ENCODE data around the gene GRIN2A. TPM values are rescaled to one million over a fixed set of nuclear protein-coding genes. Genes with fewer than 3 reads are reported as not detected.

GRIN2A gene
- total and polyA plus RNA-seq, 2 donors (not counting 3 experiments of a cell fraction or from before 2014, with no cell fraction given), result not detected

- FAIRE-seq, result no peak
- intact Hi-C loops (cut with micrococcal nuclease), result no loop called here
- BruUV-seq (replicated peaks), result no TSS peak
- H3K79me2 ChIP-seq (ENCODE audit: control insufficient read depth, insufficient read depth, low read length), result no peaks in the 10 kb centered on the region
- no peaks in the 10 kb centered on the region for H3K9me3 ChIP-seq (replicated peaks; ENCODE audit: control insufficient read depth, insufficient read depth, low read length)
- H3K4me3 ChIP-seq (replicated peaks in 1 of 3; ENCODE audit: insufficient read depth in 1 of 3, low read depth in 1 of 3, low read length in 3 of 3), result no peak overlapping the region
- no peak for DNase-seq (ENCODE audit: low read depth, low spot score)
- TF ChIP-seq JUN (IDR thresholded peaks at IDR 0.05; ENCODE audit: borderline replicate concordance, insufficient read depth, insufficient read length, low read depth) (no peak), POLR2A (IDR thresholded peaks at IDR 0.05; ENCODE audit: low read depth, low read length) (no peak), FOS (IDR thresholded peaks at IDR 0.05; ENCODE audit: borderline replicate concordance, insufficient read depth, low read length) (no peak), POLR2AphosphoS5 (IDR thresholded peaks at IDR 0.05; ENCODE audit: insufficient read depth, low read depth, low read length) (no peak), EZH2 (IDR thresholded peaks at IDR 0.05; ENCODE audit: borderline replicate concordance, low read depth, low read length, severe bottlenecking) (no peak), MYC (IDR thresholded peaks at IDR 0.05; ENCODE audit: low read depth, low read length) (no peak), GATA2 (IDR thresholded peaks at IDR 0.05; ENCODE audit: insufficient read depth, insufficient read length, low read depth, low read length) (no peak), MAX (IDR thresholded peaks at IDR 0.05; ENCODE audit: insufficient read depth, insufficient read length) (no peak)
- TF ChIP-seq, protein P1, sequence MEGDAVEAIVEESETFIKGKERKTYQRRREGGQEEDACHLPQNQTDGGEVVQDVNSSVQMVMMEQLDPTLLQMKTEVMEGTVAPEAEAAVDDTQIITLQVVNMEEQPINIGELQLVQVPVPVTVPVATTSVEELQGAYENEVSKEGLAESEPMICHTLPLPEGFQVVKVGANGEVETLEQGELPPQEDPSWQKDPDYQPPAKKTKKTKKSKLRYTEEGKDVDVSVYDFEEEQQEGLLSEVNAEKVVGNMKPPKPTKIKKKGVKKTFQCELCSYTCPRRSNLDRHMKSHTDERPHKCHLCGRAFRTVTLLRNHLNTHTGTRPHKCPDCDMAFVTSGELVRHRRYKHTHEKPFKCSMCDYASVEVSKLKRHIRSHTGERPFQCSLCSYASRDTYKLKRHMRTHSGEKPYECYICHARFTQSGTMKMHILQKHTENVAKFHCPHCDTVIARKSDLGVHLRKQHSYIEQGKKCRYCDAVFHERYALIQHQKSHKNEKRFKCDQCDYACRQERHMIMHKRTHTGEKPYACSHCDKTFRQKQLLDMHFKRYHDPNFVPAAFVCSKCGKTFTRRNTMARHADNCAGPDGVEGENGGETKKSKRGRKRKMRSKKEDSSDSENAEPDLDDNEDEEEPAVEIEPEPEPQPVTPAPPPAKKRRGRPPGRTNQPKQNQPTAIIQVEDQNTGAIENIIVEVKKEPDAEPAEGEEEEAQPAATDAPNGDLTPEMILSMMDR (IDR thresholded peaks at IDR 0.05; ENCODE audit: extremely low read depth in 1 of 2, insufficient read depth in 1 of 2, low read depth in 1 of 2, low read length in 2 of 2), result no peak
- no peaks in the 10 kb centered on the region for H4K20me1 ChIP-seq (replicated peaks; ENCODE audit: control insufficient read depth, extremely low read depth, insufficient read depth, low read length)
- H3K4me1 ChIP-seq (ENCODE audit: control insufficient read depth, extremely low read depth, insufficient read depth, low read length), result no peaks in the 10 kb centered on the region
- H3K27ac ChIP-seq (ENCODE audit: insufficient read depth, low read depth, low read length), result no peak overlapping the region
- dilution Hi-C loops (cut with MboI; ENCODE audit: extremely low pct_ligation_motif_present, low sequenced_read_pairs), result no loop called here
- ChIA-PET CTCF (interaction anchor here (1.4 kb wide), 1 partner anchor 1018 kb away, joined by 3 read pairs; no protein-coding TSS in a partner anchor), POLR2A (no interaction called here)
- H3K27me3 ChIP-seq (ENCODE audit: control insufficient read depth in 2 of 2, insufficient read depth in 2 of 2, low read length in 2 of 2), result peaks cover 5 to 6% of the 10 kb centered on the region in 2 experiments
- H3K9ac ChIP-seq (replicated peaks; ENCODE audit: extremely low read depth, insufficient read depth, low read length), result no peak overlapping the region
- no peaks in the 10 kb centered on the region for H3K36me3 ChIP-seq (ENCODE audit: control insufficient read depth in 2 of 2, extremely low read depth in 1 of 2, insufficient read depth in 2 of 2, low read length in 2 of 2)
- no peak overlapping the region for H2AFZ ChIP-seq (ENCODE audit: low read depth, low read length)
- H3K9me1 ChIP-seq (replicated peaks; ENCODE audit: control insufficient read depth, extremely low read depth, insufficient read depth, low read length), result no peaks in the 10 kb centered on the region
- no peak overlapping the region for H3K4me2 ChIP-seq (ENCODE audit: insufficient read depth, low read length)
Measured at GRCh38 chr16:10178080-10178479, 4.1 kb downstream of the GRIN2A start.
